GM19468 (cell line): ENCODE results near the gene DDX54.

ENCODE experiments used
- ATAC-seq: cut with Tn5 transposase; IDR thresholded peaks from one replicate; pipeline ENCODE4 v1.9.1; 2021; ENCODE audit warnings: mild to moderate bottlenecking, moderate library complexity, moderate number of reproducible peaks; ENCODE audit not compliant: unreplicated experiment; ENCODE audit errors: extremely low read depth

Gene DDX54

DNA sequence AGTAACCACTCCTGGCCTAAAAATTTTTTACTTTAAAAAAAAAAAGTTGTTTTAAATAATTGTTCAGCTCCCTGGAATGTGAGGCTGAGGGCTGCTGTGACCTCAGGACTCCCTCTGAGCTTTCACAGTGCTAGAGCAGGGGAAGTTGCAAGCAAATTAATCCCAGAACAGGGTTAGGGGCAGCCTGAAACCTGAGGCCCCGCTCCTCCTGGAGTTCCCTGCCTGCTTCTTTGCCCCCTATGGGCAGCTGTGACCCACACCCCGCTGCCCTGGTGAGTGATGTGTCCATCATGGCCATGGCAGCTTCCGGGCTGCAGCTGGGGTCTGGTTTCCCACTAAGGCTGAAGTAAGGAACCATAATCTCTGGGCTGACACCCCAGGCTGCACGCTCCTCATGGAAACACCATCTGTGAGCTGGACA is 9.7 kb upstream of the DDX54 start:
- ATAC-seq, result no peak

GRCh38 chr12:113191227-113191626 is 5.9 kb upstream of the DDX54 start:
- ATAC-seq, result no peak

DNA sequence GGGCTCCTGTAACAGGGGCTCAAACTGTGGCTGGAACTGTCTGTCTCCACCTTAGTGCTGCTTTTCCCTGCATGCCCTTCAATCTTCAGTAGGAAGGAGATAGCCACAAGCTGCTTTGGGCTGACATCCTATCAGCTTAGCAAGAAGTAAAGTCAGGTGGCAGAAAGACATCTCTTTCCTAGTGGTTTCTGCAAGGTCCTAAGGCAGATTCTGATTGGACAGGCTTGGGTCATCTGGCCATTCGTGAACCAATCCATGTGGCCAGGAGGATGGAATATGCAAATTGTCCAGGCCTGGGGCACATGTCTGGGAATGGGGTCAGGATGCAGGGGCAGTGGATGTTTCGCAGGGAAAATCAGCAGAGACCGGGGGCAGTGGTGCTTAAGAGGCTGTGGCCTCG is 5.5 kb upstream of the DDX54 start:
- no peak for ATAC-seq

GRCh38 chr12:113189361-113189760 is 4.1 kb upstream of the DDX54 start:
- no peak for ATAC-seq

DNA sequence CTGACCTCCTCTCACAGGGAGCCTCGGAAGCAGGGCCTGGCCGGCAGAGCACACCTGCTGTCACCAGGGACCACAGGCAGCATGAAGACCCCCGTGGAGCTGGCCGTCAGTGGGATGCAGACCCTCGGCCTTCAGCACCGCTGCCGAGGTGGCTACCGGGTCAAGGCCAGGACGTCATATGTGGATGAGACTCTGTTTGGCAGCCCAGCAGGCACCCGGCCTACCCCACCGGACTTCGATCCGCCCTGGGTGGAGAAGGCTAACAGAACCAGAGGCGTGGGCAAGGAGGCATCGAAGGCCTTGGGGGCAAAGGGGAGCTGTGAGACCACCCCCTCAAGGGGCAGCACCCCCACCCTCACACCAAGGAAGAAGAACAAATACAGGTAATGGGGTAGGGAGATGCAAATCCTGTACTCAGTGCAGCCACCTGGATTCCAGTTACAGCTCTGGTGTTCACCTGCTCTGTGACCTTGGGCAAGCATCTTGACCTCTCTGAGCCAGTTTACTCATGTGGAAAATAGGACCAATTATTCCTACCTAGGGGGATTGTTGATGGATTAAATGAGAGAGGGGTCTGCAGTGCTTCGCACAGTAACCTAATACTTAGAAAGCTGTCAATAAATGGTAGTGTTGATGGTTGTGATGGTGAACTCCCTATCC is 1.5 kb upstream of the DDX54 start:
- no peak for ATAC-seq

DNA sequence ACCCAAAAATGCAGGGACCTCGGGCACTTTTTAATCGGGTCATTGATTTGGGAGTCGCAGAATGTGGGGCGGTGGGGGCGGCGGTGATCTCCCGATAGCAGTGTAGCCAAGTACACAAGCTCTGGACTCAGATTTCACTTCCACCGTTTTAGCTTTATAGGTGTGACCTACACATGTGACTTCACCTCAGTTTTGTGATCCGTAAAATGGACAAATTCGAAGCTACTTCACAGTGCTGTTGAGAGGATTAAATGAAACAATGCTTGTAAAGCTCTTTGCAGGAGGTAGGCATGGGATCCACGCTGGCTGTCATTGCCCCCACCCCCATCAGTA is 721 bp upstream of the DDX54 start:
- ATAC-seq, result no peak

DNA sequence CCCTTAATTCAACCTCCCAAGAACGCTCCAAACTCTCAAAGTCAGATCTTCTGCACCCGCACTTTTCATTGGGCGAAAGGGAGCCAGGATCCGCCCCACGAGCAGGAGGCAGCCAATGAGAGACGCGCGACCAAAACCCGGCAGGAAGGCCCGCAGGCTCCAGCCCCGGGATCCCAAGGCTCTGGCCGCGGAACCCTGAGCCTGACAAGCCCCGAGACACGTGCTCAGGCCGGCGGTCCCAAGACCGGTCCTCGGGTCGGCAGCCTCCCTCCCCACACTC is 438 bp downstream of the DDX54 start:
- peak; percentile 53 for ATAC-seq

GRCh38 chr12:113184098-113184899 is 979 bp downstream of the DDX54 start:
- ATAC-seq, result peak; percentile 26

- no peak for ATAC-seq
Observed at GRCh38 chr12:113183030-113183589, 2.2 kb downstream of the DDX54 start.

DNA sequence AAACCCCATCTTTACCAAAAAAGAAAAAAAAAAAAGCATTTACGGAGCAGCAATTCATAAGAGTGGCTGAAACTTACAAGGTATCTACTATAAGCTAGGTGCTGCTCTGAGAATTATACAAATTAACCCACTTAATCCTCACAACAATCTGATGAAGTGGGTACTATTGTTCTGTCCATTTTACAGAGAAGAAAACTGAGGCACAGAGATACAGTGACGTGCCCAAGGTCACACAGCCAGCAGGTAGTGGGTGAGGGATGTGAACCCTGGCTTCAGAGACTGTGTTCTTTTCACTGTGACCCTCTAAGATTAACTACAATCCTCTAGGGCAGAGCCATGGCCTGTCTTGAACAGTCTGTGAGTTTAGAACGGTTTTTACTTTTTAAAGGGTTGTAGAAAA is 3.3 kb downstream of the DDX54 start:
- no peak for ATAC-seq

DNA sequence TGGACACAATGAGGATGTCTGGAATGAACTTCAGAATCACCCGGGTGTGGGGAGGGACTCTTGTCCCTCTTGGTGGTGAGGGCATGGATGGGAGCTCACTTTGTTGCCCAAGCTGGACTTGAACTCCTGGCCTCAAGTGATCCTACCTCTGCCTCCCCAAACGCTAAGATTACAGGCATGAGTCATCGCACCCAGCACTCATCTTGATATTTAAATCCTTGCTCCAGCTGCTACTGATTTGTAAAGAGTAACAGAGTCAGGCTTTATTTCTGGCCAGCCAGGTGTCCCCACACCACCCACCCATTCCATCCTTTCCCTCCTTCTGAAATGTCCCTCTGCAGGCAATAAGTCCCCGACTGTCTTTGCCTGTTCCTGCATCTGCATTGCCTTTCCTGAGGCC is 4.9 kb downstream of the DDX54 start:
- no peak for ATAC-seq

- no peak for ATAC-seq
Observed at GRCh38 chr12:113179023-113179422, 6.3 kb downstream of the DDX54 start.

GRCh38 chr12:113174461-113175384 is 10.6 kb downstream of the DDX54 start:
- ATAC-seq, result no peak

GRCh38 chr12:113173081-113173698 is 12.1 kb downstream of the DDX54 start:
- no peak for ATAC-seq

DNA sequence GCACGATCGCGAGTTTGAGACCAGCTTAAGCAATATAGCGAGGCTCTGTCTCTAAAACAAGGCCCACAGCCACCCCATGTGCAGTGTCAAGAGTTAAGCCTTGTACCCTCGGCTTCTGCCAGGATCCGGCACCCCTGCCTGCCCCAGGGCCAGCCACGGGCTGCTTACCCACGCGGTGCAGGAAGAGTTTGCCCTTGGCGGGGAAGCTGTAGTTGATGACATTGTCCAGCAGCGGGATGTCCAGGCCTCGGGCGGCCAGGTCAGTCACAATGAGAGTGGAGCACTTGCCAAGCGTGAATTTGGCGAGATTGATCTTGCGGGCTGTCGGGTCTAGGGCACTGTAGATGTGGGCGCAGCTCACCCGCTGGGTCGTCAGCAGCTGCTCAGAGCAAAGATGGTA is 13.1 kb downstream of the DDX54 start:
- no peak for ATAC-seq

DNA sequence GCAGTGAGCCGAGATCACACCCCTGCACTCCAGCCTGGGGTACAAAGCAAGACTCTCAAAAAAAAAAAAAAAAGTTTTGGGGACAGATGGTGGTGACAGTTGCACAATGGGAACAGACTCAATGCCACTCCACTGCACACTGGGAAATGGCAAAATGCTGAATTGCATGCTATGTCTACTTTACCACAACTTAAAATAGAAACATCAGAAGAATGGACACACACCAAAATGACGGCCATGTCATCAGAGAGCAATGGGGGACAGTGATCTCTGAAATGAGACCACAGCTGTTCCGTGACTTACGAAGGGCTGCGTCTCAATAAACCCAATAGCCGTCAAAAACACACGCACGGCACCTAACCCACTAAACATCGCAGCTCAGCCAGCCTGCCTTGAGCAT is 13.7 kb downstream of the DDX54 start:
- ATAC-seq, result no peak

GRCh38 chr12:113170926-113171325 is 14.4 kb downstream of the DDX54 start:
- ATAC-seq, result no peak

- ATAC-seq, result no peak
Observed at GRCh38 chr12:113170457-113170856, 14.8 kb downstream of the DDX54 start.

DNA sequence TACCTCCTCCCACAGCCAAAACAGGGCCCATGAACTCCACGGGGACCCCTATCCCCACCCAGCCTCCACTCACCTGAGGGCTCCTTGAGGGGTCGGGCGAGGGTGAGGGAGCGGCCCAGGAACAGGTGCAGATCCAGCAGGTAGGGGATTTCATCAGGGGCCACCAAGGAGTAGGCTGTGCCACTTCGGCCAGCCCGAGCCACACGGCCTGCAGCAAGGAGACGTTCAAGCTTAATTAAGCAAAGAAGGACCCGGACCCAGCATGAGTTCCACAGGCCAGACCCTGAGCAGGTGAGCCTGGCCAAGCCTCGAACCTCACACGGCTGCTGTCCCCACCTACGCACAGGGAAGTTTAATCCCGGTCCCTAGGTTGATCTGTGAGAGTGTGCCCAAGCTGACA is 15.6 kb downstream of the DDX54 start:
- ATAC-seq, result no peak

DNA sequence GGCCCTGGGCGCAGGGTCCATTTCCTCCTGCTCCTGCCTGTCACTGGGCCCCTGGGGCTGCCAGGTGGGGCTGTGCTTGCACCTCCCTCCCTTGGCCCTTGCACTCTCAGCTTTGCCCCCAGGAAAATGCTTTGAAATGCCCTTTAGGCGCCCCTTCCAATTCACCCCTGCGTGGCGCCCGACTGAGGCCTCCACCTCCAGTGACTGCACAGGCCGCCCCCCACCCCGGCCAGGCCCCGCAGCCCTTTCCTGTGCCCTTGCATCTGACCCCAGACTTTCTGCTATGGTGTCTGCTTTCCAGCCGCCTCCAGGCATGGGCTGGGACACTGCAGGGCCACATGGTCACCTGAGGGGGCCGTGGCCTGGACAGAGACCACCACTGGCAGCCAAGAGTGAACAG is 17.4 kb downstream of the DDX54 start:
- no peak for ATAC-seq
